IMR-90 (cell line): ENCODE data around the gene IL20RA.

Source experiments
- CEBPB ChIP-seq: IDR thresholded peaks from 2 replicates; pipeline ENCODE4 v1.6.1; 2012; ENCODE audit warnings: low read depth, low read length, improper control_type of control experiment
- CHD1 ChIP-seq: IDR thresholded peaks from 2 replicates; pipeline ENCODE4 v1.6.1; 2012; ENCODE audit warnings: low read depth, low read length, improper control_type of control experiment
- CTCF ChIP-seq: conservative IDR thresholded peaks from 2 replicates; pipeline ENCODE4 v1.5.1; 2012; ENCODE audit warnings: mild to moderate bottlenecking, low read depth, low read length, improper control_type of control experiment
- MAFK ChIP-seq: IDR thresholded peaks from 2 replicates; pipeline ENCODE4 v1.6.1; 2012; ENCODE audit warnings: low read depth, low read length, improper control_type of control experiment
- MAZ ChIP-seq: IDR thresholded peaks from 2 replicates; pipeline ENCODE4 v1.6.1; 2012; ENCODE audit warnings: low read depth, mild to moderate bottlenecking, low read length, improper control_type of control experiment, moderate library complexity, borderline replicate concordance
- POLR2A ChIP-seq: IDR thresholded peaks from 2 replicates; pipeline ENCODE4 v1.6.1; 2012; ENCODE audit warnings: mild to moderate bottlenecking, low read depth, low read length
- RFX5 ChIP-seq: IDR thresholded peaks from 2 replicates; pipeline ENCODE4 v1.8.0; 2012; ENCODE audit warnings: low read depth, mild to moderate bottlenecking, low read length, moderate library complexity
- SMC3 ChIP-seq: fragments of 150-350 bp; IDR thresholded peaks from 2 replicates; pipeline ENCODE4 v1.6.1; 2016; ENCODE audit warnings: low read depth, mild to moderate bottlenecking, antibody characterized with exemption, low read length, moderate library complexity

GRCh38 chr6:137033828-137034227, 10.9 kb downstream of the IL20RA start:
- TF ChIP-seq CTCF: no peak
- no peak for TF ChIP-seq POLR2A
- no peak for TF ChIP-seq SMC3
- no peak for TF ChIP-seq MAFK
- TF ChIP-seq MAZ: no peak
- TF ChIP-seq RFX5: no peak
- no peak for TF ChIP-seq CEBPB
- no peak for TF ChIP-seq CHD1
